A549 (cell line): ENCODE data around the gene NTRK3. TPM values are rescaled to one million over a fixed set of nuclear protein-coding genes. Genes with fewer than 3 reads are reported as not detected.

Experiments
- ATAC-seq, 2 experiments: fragments of 200-7000 bp in 1 of 2; fragments of >200 bp in 1 of 2; cut with Nextera tagmentation in 1 of 2; cut with Tn5 transposase in 1 of 2; 3 replicates each; pipeline versions ENCODE4 v1.8.0 to v1.9.1; 2018 to 2020; ENCODE audit warnings: mild to moderate bottlenecking in 1 of 2, moderate library complexity in 1 of 2
- CTCF ChIA-PET: fragments of 300-600 bp; sonication (Branson Sonifier 250); formaldehyde crosslinking; extraction: SDS; loops from one replicate; lab custom pipeline; 2021; ENCODE audit warnings: antibody characterized with exemption, inconsistent platforms; lab: Yijun Ruan, JAX
- POLR2A ChIA-PET: fragments of 350-600 bp; formaldehyde crosslinking; extraction: SDS; loops from one replicate; lab custom pipeline; 2021; ENCODE audit warnings: antibody characterized with exemption, inconsistent platforms; lab: Yijun Ruan, JAX
- DNase-seq, 2 experiments: peaks; one replicate each; pipeline versions ENCODE4 v3.0.0 to v3.0.0-alpha.2; 2011 to 2016; ENCODE audit warnings: low read depth in 1 of 2, low spot score in 1 of 2
- FAIRE-seq: peaks from 2 replicates; lab custom pipeline; 2011; peaks lifted over from hg19 to GRCh38; lab: Jason Lieb, UNC
- H3K27ac ChIP-seq, 2 experiments: fragments of >200 bp; sonication (Bioruptor Twin); formaldehyde crosslinking; 3 replicates each; pipeline ENCODE4 v1.5.1; 2016 to 2017
- H3K4me1 ChIP-seq: fragments of >200 bp; sonication (Bioruptor Twin); formaldehyde crosslinking; 3 replicates; pipeline ENCODE4 v1.6.1; 2016
- H3K4me2 ChIP-seq: fragments of >200 bp; sonication (Bioruptor Twin); formaldehyde crosslinking; 3 replicates; pipeline ENCODE4 v1.6.1; 2016
- H3K4me3 ChIP-seq: fragments of >200 bp; sonication (Bioruptor Twin); formaldehyde crosslinking; 3 replicates; pipeline ENCODE4 v1.5.1; 2016
- H3K9me3 ChIP-seq: fragments of >200 bp; sonication (Bioruptor Twin); formaldehyde crosslinking; 3 replicates; pipeline ENCODE4 v1.6.1; 2016
- CBX2 ChIP-seq: fragments of 200-600 bp; sonication (generic); IDR thresholded peaks from 2 replicates; pipeline ENCODE4 v1.6.1; 2016; ENCODE audit warnings: low read depth, mild to moderate bottlenecking, borderline replicate concordance
- CHD2 ChIP-seq: fragments of 150-350 bp; IDR thresholded peaks from 2 replicates; pipeline ENCODE4 v1.6.1; 2014; ENCODE audit warnings: low read length; ENCODE audit not compliant: partially characterized antibody
- CHD4 ChIP-seq: fragments of 200-600 bp; sonication (generic); IDR thresholded peaks from 2 replicates; pipeline ENCODE4 v1.6.1; 2016; ENCODE audit warnings: antibody characterized with exemption, mild to moderate bottlenecking, borderline replicate concordance
- CTCF ChIP-seq: fragments of >200 bp; sonication (Bioruptor Twin); formaldehyde crosslinking; IDR thresholded peaks from 3 replicates; pipeline ENCODE4 v1.5.1; 2016
- E2F6 ChIP-seq: IDR thresholded peaks from 2 replicates; pipeline ENCODE4 v1.6.1; 2012; ENCODE audit warnings: low read depth, borderline replicate concordance
- ELK1 ChIP-seq: fragments of 150-350 bp; IDR thresholded peaks from 2 replicates; pipeline ENCODE4 v1.6.1; 2014; ENCODE audit warnings: low read depth, mild to moderate bottlenecking, low read length
- HEYL ChIP-seq: fragments of 250-450 bp; sonication (Bioruptor Pico); IDR thresholded peaks from 2 replicates; pipeline ENCODE4 v1.8.0; 2021; ENCODE audit warnings: mild to moderate bottlenecking, moderate library complexity
- HOXB13 ChIP-seq: fragments of 250-450 bp; sonication (Bioruptor Pico); IDR thresholded peaks from 2 replicates; pipeline ENCODE4 v1.5.0; 2020; ENCODE audit warnings: low read depth, mild to moderate bottlenecking, moderate library complexity
- HOXB5 ChIP-seq: fragments of 250-450 bp; sonication (Bioruptor Pico); IDR thresholded peaks from 2 replicates; pipeline ENCODE4 v1.5.0; 2020; ENCODE audit warnings: mild to moderate bottlenecking, moderate library complexity
- JUN ChIP-seq, 2 experiments: fragments of >200 bp; sonication (Bioruptor Twin); formaldehyde crosslinking; IDR thresholded peaks; 2 replicates in 1 of 2; 3 replicates in 1 of 2; pipeline ENCODE4 v1.6.1; 2016 to 2017
- JUNB ChIP-seq: fragments of >200 bp; sonication (Bioruptor Twin); formaldehyde crosslinking; IDR thresholded peaks from 2 replicates; pipeline ENCODE4 v1.6.1; 2016
- PHF8 ChIP-seq: fragments of 200-600 bp; sonication (generic); IDR thresholded peaks from 2 replicates; pipeline ENCODE4 v1.6.1; 2016; ENCODE audit warnings: low read depth, mild to moderate bottlenecking, antibody characterized with exemption, moderate library complexity, borderline replicate concordance
- RAD21 ChIP-seq, 2 experiments: fragments of >200 bp in 1 of 2; sonication (Bioruptor Twin) in 1 of 2; formaldehyde crosslinking in 1 of 2; IDR thresholded peaks in 1 of 2; conservative IDR thresholded peaks in 1 of 2; 2 replicates in 1 of 2; 3 replicates in 1 of 2; pipeline ENCODE4 v1.6.1; 2012 to 2018; ENCODE audit warnings: inconsistent platforms in 1 of 2
- REST ChIP-seq: fragments of 200-600 bp; sonication (generic); IDR thresholded peaks from 2 replicates; pipeline ENCODE4 v1.6.1; 2016; ENCODE audit warnings: antibody characterized with exemption, mild to moderate bottlenecking, moderate library complexity
- SREBF2 ChIP-seq: fragments of 450-650 bp; IDR thresholded peaks from 2 replicates; pipeline ENCODE4 v1.6.1; 2014; ENCODE audit warnings: mild to moderate bottlenecking, moderate library complexity
- TFCP2L1 ChIP-seq: fragments of 250-450 bp; sonication (Bioruptor Pico); IDR thresholded peaks from 2 replicates; pipeline ENCODE4 v1.5.0; 2021; ENCODE audit warnings: mild to moderate bottlenecking
- TP53 ChIP-seq: fragments of 250-450 bp; sonication (Bioruptor Pico); IDR thresholded peaks from 2 replicates; pipeline ENCODE4 v1.5.0; 2021; ENCODE audit warnings: mild to moderate bottlenecking, moderate library complexity
- ZFP36 ChIP-seq: fragments of 450-650 bp; IDR thresholded peaks from 2 replicates; pipeline ENCODE4 v1.6.1; 2014; ENCODE audit warnings: borderline replicate concordance; ENCODE audit not compliant: partially characterized antibody
- WGBS: methylation state at CpG from one replicate; pipeline ENCODE4 v1.1.6; 2017; ENCODE audit errors: missing lambda C conversion rate; 5-methylcytosine and 5-hydroxymethylcytosine counted together
- polyA plus RNA-seq, 4 experiments: library from polyadenylated mRNA; depleted of rRNA in 3 of 4; stranded (reverse); fragments of >200 nt; fragmentation: RNase III in 1 of 4; extraction: RNeasy Plus Mini Kit Qiagen cat#74134 plus additional on column Dnase treatment in 1 of 4; gene quantifications; 2 replicates in 3 of 4; 3 replicates in 1 of 4; pipeline ENCODE4 v1.2.3, GENCODE V29; 2011 to 2017
- TF ChIP-seq, protein P1 (sequence below): fragments of >200 bp; sonication (Bioruptor Twin); formaldehyde crosslinking; IDR thresholded peaks from 2 replicates; pipeline ENCODE4 v1.6.1; 2016
- TF ChIP-seq, protein P2 (sequence below): fragments of >200 bp; sonication (Bioruptor Twin); formaldehyde crosslinking; IDR thresholded peaks from 3 replicates; pipeline ENCODE4 v1.6.1; 2016

Gene NTRK3
- polyA plus RNA-seq, 2 of the 4 experiments (the other 2 are of a cell fraction), result 55.0 to 55.2 TPM

GRCh38 chr15:88231909-88232644, 24.5 kb downstream of the NTRK3 start:
- Histone ChIP-seq H3K9me3 (no peaks in the 10 kb centered on the region), H3K27ac (no peak overlapping the region), H3K4me2 (no peak overlapping the region), H3K4me1 (peaks cover 15% of the 10 kb centered on the region), H3K4me3 (no peak overlapping the region)
- FAIRE-seq (no peak), DNase-seq (no peak), ATAC-seq (no peak)
- no peak for TF ChIP-seq JUN (IDR thresholded peaks at IDR 0.05)
- no peak for TF ChIP-seq ZFP36
- TF ChIP-seq CHD2, result no peak
- TF ChIP-seq, protein P1, sequence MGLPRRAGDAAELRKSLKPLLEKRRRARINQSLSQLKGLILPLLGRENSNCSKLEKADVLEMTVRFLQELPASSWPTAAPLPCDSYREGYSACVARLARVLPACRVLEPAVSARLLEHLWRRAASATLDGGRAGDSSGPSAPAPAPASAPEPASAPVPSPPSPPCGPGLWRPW, result no peak
- TF ChIP-seq E2F6, result no peak
- TF ChIP-seq ELK1, result no peak
- TF ChIP-seq CTCF, result no peak
- no peak for TF ChIP-seq HEYL (CRISPR knock-in tag)
- no peak for TF ChIP-seq HOXB5 (CRISPR knock-in tag)
- no peak for TF ChIP-seq RAD21 (conservative IDR thresholded peaks at IDR 0.05 in 1 of 2, IDR thresholded peaks at IDR 0.05 in 1 of 2)
- no peak for TF ChIP-seq PHF8
- TF ChIP-seq HOXB13 (CRISPR knock-in tag), result no peak
- TF ChIP-seq TFCP2L1 (CRISPR knock-in tag), result no peak
- no peak for TF ChIP-seq SREBF2
- no peak for TF ChIP-seq REST
- TF ChIP-seq TP53 (CRISPR knock-in tag), result no peak
- TF ChIP-seq JUNB, result no peak
- no peak for TF ChIP-seq CHD4
- TF ChIP-seq CBX2, result no peak
- TF ChIP-seq, protein P2, sequence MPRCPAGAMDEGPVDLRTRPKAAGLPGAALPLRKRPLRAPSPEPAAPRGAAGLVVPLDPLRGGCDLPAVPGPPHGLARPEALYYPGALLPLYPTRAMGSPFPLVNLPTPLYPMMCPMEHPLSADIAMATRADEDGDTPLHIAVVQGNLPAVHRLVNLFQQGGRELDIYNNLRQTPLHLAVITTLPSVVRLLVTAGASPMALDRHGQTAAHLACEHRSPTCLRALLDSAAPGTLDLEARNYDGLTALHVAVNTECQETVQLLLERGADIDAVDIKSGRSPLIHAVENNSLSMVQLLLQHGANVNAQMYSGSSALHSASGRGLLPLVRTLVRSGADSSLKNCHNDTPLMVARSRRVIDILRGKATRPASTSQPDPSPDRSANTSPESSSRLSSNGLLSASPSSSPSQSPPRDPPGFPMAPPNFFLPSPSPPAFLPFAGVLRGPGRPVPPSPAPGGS, result no peak
- ChIA-PET POLR2A (no interaction called here), CTCF (interaction anchor here (1.6 to 5.7 kb wide), 2 partner anchors 10 to 14 kb away, joined by 4 to 51 read pairs; no protein-coding TSS in a partner anchor)
- 56% methylated on average over 6 of the region's 6 CpGs for WGBS
